ENCODE data around the gene MAP2.

MAP2 gene

DNA sequence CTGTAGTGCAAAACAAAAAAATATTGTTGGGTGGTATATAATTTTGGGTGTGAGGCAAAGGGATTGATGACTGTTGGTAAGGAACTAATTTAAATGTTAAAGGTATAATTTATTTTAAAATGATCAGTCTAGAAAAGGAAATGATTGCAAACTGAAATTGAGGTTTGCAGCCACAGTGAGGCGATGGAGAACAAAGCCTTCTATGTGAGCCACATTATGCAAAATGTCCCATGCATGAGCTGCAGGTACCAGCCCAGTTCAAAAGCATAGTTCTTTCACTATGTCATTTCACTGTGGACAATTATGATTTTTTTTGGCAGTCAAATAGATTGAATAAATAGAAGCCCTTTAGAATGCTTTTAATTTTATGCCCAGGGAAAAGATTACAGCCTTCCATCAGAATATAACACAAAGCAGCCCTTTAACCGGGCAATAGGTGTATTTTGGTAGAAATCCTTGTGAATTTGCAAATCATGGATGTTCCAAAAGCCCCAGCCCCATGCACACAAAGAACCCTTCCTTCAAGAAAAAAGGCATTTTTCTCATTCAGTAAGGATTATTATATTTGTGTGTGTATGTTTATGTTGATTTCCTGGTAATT, 1.7 kb downstream of the MAP2 start:
- H3K9me3 ChIP-seq (ENCODE audit: control insufficient read depth, low read length): no peaks in the 10 kb centered on the region
- H3K36me3 ChIP-seq (ENCODE audit: control insufficient read depth, insufficient read depth, low read length, severe bottlenecking): no peaks in the 10 kb centered on the region
- peak overlapping the region; percentile 80 for H3K9ac ChIP-seq (ENCODE audit: low read length)
- peaks cover 12% of the 10 kb centered on the region for H3K4me1 ChIP-seq (ENCODE audit: control insufficient read depth, insufficient read depth, low read length)
- DNase-seq (ENCODE audit: low read depth): peak; percentile 76
- H3K4me3 ChIP-seq (ENCODE audit: low read length): peak overlapping the region; percentile 89
- H3K27me3 ChIP-seq (replicated peaks; ENCODE audit: control insufficient read depth, insufficient read depth, low read length): no peaks in the 10 kb centered on the region

DNA sequence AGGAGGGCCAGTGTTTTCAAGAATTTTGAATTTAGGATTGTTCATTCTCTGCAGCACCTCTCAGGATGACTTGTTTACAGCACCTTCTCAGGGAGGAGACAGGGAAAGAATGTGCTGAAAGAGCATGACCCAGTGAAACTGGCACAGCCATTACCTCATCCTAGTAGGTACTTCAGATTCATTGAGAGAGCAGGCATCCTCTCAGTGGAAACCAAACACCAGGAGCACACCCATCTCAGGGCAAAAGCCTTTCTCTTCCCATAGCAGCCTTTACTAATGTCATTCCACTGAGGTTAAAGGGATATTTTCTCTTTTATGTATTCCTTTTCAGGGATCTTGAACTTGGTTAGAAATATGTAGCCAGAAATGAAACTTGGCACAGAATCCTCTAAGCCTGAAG, 2.6 kb downstream of the MAP2 start:
- Histone ChIP-seq H3K9me3 (ENCODE audit: control insufficient read depth, low read length) (no peaks in the 10 kb centered on the region), H3K4me1 (ENCODE audit: control insufficient read depth, insufficient read depth, low read length) (peaks cover 12% of the 10 kb centered on the region), H3K27me3 (replicated peaks; ENCODE audit: control insufficient read depth, insufficient read depth, low read length) (no peaks in the 10 kb centered on the region), H3K36me3 (ENCODE audit: control insufficient read depth, insufficient read depth, low read length, severe bottlenecking) (no peaks in the 10 kb centered on the region), H3K9ac (ENCODE audit: low read length) (no peak overlapping the region), H3K4me3 (ENCODE audit: low read length) (no peak overlapping the region)
- peak; percentile 63 for DNase-seq (ENCODE audit: low read depth)

DNA sequence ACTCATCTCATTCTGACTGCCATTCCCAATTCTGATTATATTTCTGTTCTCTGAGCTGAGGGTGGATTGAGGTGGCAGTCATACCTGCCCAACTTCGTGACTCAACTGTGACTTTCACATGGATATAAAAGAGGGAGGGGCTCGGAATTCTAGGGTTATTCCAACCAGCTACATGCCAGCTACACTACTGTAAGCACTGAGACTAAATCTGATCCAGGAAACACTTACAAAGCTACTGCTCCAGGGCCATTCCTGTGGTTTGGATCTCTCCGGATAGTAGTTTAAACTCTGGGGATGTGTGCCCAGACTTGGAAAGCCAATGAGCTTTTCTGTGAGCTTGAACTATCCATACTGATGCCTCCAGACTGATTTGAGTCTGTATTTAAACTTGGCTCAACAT, 7.9 kb downstream of the MAP2 start:
- H3K4me3 ChIP-seq (ENCODE audit: low read length): no peak overlapping the region
- DNase-seq (ENCODE audit: low read depth): peak; percentile 90
- H3K36me3 ChIP-seq (ENCODE audit: control insufficient read depth, insufficient read depth, low read length, severe bottlenecking): no peaks in the 10 kb centered on the region
- H3K9ac ChIP-seq (ENCODE audit: low read length): no peak overlapping the region
- H3K9me3 ChIP-seq (ENCODE audit: control insufficient read depth, low read length): no peaks in the 10 kb centered on the region
- no peaks in the 10 kb centered on the region for H3K4me1 ChIP-seq (ENCODE audit: control insufficient read depth, insufficient read depth, low read length)
- no peaks in the 10 kb centered on the region for H3K27me3 ChIP-seq (replicated peaks; ENCODE audit: control insufficient read depth, insufficient read depth, low read length)

DNA sequence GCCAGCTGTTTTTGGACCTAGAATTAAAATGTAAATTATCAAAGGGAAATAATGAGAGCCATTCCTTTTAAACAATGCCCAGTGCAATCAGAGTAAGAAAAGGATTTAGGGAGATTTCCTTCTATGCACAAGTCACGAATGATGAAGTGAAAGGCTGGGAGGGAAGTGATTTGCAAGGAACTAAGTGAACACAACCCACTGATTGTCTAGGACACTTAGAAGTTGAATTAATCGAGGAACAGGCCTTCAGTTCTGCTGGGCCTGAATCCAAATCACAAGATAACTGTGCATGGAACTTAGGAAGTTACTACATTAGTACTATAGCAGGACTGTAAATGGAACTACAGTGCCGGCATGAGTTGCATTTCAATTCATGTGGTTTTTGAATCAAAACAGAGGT, 17.7 kb downstream of the MAP2 start:
- no peaks in the 10 kb centered on the region for H3K9me3 ChIP-seq (ENCODE audit: control insufficient read depth, low read length)
- H3K9ac ChIP-seq (ENCODE audit: low read length): no peak overlapping the region
- no peaks in the 10 kb centered on the region for H3K4me1 ChIP-seq (ENCODE audit: control insufficient read depth, insufficient read depth, low read length)
- no peak for DNase-seq (ENCODE audit: low read depth)
- H3K27me3 ChIP-seq (replicated peaks; ENCODE audit: control insufficient read depth, insufficient read depth, low read length): no peaks in the 10 kb centered on the region
- no peak overlapping the region for H3K4me3 ChIP-seq (ENCODE audit: low read length)
- no peaks in the 10 kb centered on the region for H3K36me3 ChIP-seq (ENCODE audit: control insufficient read depth, insufficient read depth, low read length, severe bottlenecking)

DNA sequence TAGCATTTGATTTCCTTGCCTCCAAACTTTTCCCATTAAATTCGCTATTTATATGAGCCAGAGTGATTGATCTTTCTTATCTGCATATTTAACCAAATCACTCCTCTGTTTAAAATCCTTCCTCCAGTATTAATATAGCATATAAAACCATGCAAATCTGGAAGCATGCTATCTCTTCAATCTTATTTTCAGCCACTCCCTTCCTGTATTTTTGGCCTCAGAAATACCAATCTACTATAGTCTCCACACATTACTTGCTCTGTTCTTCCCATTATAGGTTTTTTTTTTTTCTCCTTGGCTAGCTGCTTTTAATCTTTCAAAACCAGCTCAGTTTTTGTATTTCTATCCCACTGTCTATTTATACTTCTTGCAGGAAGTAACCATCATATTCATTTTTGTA, 19.1 kb downstream of the MAP2 start:
- Histone ChIP-seq H3K9me3 (ENCODE audit: control insufficient read depth, low read length) (no peaks in the 10 kb centered on the region), H3K4me3 (ENCODE audit: low read length) (no peak overlapping the region), H3K27me3 (replicated peaks; ENCODE audit: control insufficient read depth, insufficient read depth, low read length) (no peaks in the 10 kb centered on the region), H3K9ac (ENCODE audit: low read length) (no peak overlapping the region), H3K36me3 (ENCODE audit: control insufficient read depth, insufficient read depth, low read length, severe bottlenecking) (no peaks in the 10 kb centered on the region), H3K4me1 (ENCODE audit: control insufficient read depth, insufficient read depth, low read length) (no peaks in the 10 kb centered on the region)
- DNase-seq (ENCODE audit: low read depth): peak; percentile 17

DNA sequence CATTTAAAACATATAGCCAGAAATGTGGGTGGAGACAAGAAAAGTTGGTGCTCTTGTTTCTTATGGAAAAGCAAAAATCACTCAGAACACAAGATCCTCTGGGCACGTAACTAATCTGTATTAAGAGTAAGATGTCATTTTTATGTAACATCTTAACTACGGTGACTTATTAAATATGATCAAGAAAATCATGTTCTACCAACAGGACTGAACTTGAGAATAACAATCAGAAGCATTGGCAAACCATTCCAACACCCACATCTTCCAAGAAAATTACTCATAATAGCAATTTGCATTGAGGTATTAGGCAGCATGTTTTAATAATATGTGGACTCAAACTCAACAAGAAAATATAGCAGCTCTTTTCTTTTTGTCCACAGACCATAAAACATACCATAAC, 21.6 kb downstream of the MAP2 start:
- H3K36me3 ChIP-seq (ENCODE audit: control insufficient read depth, insufficient read depth, low read length, severe bottlenecking): no peaks in the 10 kb centered on the region
- H3K9me3 ChIP-seq (ENCODE audit: control insufficient read depth, low read length): no peaks in the 10 kb centered on the region
- no peak overlapping the region for H3K9ac ChIP-seq (ENCODE audit: low read length)
- no peaks in the 10 kb centered on the region for H3K27me3 ChIP-seq (replicated peaks; ENCODE audit: control insufficient read depth, insufficient read depth, low read length)
- DNase-seq (ENCODE audit: low read depth): no peak
- no peak overlapping the region for H3K4me3 ChIP-seq (ENCODE audit: low read length)
- no peaks in the 10 kb centered on the region for H3K4me1 ChIP-seq (ENCODE audit: control insufficient read depth, insufficient read depth, low read length)

DNA sequence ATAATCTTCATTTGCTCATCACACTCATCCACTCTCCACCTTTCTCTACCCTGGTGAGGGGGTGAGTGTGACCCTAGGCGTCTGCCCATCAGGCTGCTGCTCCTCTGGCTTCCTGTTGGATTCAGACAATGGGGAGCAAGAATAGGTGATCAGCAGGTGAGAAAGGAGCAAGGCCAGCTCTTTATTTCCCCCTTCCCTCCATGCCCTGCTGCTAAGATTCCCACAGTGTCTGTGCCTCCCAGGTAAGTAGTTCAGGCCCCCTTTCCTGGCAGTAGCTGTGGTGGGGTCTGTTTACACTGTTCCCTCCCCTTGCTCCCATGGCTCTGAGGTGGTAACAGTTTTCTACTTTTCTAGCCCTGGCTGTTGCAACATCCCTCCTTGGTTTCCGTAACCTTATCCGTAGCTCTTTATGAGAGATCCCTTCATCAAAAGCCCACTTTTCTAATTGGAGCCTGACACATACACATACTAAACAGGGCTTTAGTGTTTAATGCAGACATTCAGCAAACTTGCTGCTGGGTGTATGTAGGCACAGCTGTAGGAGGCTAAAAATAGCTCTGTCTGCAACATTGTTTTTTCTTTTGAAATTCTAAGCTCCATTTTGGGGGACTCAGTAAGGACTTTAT, 27.5 kb downstream of the MAP2 start:
- Histone ChIP-seq H3K9ac (ENCODE audit: low read length) (no peak overlapping the region), H3K36me3 (ENCODE audit: control insufficient read depth, insufficient read depth, low read length, severe bottlenecking) (no peaks in the 10 kb centered on the region), H3K4me3 (ENCODE audit: low read length) (no peak overlapping the region), H3K4me1 (ENCODE audit: control insufficient read depth, insufficient read depth, low read length) (no peaks in the 10 kb centered on the region), H3K27me3 (replicated peaks; ENCODE audit: control insufficient read depth, insufficient read depth, low read length) (no peaks in the 10 kb centered on the region), H3K9me3 (ENCODE audit: control insufficient read depth, low read length) (no peaks in the 10 kb centered on the region)
- peak; percentile 10 for DNase-seq (ENCODE audit: low read depth)

DNA sequence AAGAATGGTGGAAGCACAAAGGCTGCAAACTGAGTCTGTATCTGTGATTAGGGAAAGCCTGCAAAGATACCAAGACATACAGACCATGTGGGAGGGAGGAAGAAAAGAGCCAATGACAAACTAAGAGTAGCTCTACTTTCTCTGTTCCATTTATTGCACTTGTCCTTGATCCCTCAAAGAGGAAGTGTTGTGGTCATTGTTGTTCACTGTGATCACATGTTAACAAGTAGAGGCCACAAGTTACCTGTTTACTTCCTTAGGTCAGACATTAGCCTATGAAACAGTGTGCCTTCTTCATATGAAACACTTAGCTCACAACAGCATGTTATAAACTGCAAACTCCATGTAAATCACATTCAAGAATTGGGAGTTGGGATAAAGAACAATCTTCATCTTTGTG, 32.6 kb downstream of the MAP2 start:
- Histone ChIP-seq H3K4me1 (ENCODE audit: control insufficient read depth, insufficient read depth, low read length) (no peaks in the 10 kb centered on the region), H3K9ac (ENCODE audit: low read length) (no peak overlapping the region), H3K27me3 (replicated peaks; ENCODE audit: control insufficient read depth, insufficient read depth, low read length) (no peaks in the 10 kb centered on the region), H3K9me3 (ENCODE audit: control insufficient read depth, low read length) (no peaks in the 10 kb centered on the region), H3K36me3 (ENCODE audit: control insufficient read depth, insufficient read depth, low read length, severe bottlenecking) (no peaks in the 10 kb centered on the region), H3K4me3 (ENCODE audit: low read length) (no peak overlapping the region)
- no peak for DNase-seq (ENCODE audit: low read depth)

DNA sequence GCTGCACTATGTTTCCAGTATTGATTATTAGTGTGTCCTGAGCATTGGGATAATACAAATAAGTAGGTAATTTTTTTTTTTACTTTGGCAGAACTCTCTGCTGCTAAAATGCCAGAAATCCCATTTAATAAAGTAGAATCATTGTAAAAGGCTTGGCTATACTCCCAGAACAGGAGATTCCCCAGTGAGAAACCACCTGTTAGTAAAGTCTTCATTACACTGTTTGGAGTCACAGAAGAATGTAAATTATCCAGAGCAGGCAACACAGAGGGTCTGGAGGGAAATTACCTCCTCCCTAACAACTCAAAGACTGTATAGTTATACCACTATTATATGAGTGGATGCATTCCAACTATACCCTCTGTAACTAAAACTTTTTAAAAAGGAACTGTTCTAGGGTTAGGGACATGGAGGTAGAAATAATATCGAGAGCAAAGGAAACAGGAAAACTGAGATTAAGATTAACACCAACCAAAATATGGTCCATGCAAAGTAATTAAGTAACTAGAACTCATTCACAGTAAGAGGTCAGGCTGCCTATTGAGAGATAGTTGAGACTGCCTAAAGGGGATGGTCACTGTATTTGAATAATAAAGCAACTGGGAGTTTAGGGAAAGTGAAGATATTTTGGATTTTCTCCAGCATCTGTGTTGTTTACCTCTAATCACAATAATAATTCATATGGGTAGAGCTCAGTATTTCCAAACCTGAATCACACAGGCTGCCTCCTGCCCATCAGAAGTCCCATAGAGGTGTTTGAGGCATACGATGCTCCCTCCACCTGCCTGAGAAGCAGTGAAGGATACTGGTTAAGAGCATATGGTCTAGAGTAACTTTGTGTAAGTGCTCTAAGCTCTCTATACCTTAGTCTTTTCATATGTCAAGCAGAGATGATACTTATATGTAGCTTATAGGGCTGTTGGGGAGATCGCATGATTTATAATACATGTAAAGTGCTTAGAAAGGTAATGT, 34.4 kb downstream of the MAP2 start:
- Histone ChIP-seq H3K4me3 (ENCODE audit: low read length) (no peak overlapping the region), H3K9me3 (ENCODE audit: control insufficient read depth, low read length) (no peaks in the 10 kb centered on the region), H3K4me1 (ENCODE audit: control insufficient read depth, insufficient read depth, low read length) (no peaks in the 10 kb centered on the region), H3K36me3 (ENCODE audit: control insufficient read depth, insufficient read depth, low read length, severe bottlenecking) (no peaks in the 10 kb centered on the region), H3K27me3 (replicated peaks; ENCODE audit: control insufficient read depth, insufficient read depth, low read length) (no peaks in the 10 kb centered on the region), H3K9ac (ENCODE audit: low read length) (no peak overlapping the region)
- DNase-seq (ENCODE audit: low read depth): no peak

DNA sequence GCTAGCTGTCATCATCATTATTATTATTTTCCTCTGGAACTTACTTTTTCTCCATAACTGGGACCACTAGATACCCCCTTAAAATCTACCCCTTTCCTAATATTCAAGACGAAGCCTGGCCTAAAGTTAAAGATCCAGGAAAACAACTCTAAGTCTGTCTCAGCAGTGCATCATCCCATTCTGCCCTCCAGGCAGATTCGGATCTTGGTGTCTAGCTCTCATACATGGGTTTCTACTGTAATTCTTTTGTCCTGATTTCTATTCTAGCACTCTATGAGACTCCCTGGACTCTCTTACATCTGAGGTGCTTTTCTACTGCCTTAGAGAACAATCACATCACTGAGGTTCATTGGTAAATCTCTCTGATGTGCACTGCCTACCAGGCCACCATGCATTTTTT, 35.5 kb downstream of the MAP2 start:
- Histone ChIP-seq H3K9me3 (ENCODE audit: control insufficient read depth, low read length) (no peaks in the 10 kb centered on the region), H3K4me3 (ENCODE audit: low read length) (no peak overlapping the region), H3K9ac (ENCODE audit: low read length) (no peak overlapping the region), H3K36me3 (ENCODE audit: control insufficient read depth, insufficient read depth, low read length, severe bottlenecking) (no peaks in the 10 kb centered on the region), H3K4me1 (ENCODE audit: control insufficient read depth, insufficient read depth, low read length) (peaks cover 4% of the 10 kb centered on the region), H3K27me3 (replicated peaks; ENCODE audit: control insufficient read depth, insufficient read depth, low read length) (no peaks in the 10 kb centered on the region)
- no peak for DNase-seq (ENCODE audit: low read depth)

DNA sequence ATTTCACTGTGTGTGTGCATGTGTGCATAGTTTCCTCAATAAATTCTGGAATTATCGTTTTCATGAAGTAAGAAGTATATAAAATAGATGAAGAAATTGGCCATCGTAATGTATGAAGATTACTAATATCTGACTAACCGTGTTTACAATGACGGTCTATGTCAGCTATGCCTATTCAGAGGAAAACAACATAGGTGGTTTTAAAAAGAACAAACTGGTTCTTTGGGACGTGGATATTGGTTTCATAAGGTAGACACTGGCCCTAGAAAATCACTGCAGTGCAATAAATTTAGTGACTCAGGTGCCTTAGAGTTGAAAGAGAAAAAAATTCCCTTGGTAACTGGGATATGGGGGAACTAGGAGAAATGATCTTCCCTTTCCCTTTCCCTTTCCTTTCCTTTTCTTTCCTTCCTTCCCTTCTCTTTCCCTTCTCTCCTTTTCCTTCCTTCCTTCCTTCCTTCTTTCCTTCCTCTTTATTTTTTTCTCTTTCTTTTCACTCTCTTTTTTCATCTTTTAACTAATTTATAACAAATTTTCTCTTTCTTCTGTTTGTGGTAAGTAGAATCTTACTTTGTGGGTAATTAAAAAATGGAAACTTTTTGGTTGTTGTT, 36.4 kb downstream of the MAP2 start:
- DNase-seq (ENCODE audit: low read depth): no peak
- no peak overlapping the region for H3K4me3 ChIP-seq (ENCODE audit: low read length)
- H3K4me1 ChIP-seq (ENCODE audit: control insufficient read depth, insufficient read depth, low read length): peaks cover 4% of the 10 kb centered on the region
- no peaks in the 10 kb centered on the region for H3K27me3 ChIP-seq (replicated peaks; ENCODE audit: control insufficient read depth, insufficient read depth, low read length)
- H3K9me3 ChIP-seq (ENCODE audit: control insufficient read depth, low read length): no peaks in the 10 kb centered on the region
- no peak overlapping the region for H3K9ac ChIP-seq (ENCODE audit: low read length)
- no peaks in the 10 kb centered on the region for H3K36me3 ChIP-seq (ENCODE audit: control insufficient read depth, insufficient read depth, low read length, severe bottlenecking)
